Mucosa of descending colon (tissue), 3 donors: ENCODE measurements around the gene STMND1. TPM values are rescaled to one million over a fixed set of nuclear protein-coding genes. Genes with fewer than 3 reads are reported as not detected.

Source experiments
- ATAC-seq: fragments of 200-7000 bp; cut with Tn5 transposase; one replicate; pipeline ENCODE4 v1.9.1; 2020; ENCODE audit warnings: mild to moderate bottlenecking, moderate library complexity
- DNase-seq, 3 donors: peaks; one replicate each; pipeline ENCODE4 v3.0.0-alpha.2; 2020
- H3K36me3 ChIP-seq: fragments of 200-600 bp; one replicate; pipeline ENCODE4 v1.8.0; 2021; ENCODE audit warnings: low read depth, mild to moderate bottlenecking
- H3K4me1 ChIP-seq: fragments of 200-600 bp; one replicate; pipeline ENCODE4 v1.8.0; 2021; ENCODE audit warnings: low read depth, mild to moderate bottlenecking
- H3K4me3 ChIP-seq: fragments of 200-600 bp; one replicate; pipeline ENCODE4 v1.8.0; 2021; ENCODE audit warnings: mild to moderate bottlenecking
- H3K9me3 ChIP-seq: fragments of 200-600 bp; one replicate; pipeline ENCODE4 v1.8.0; 2021; ENCODE audit warnings: mild to moderate bottlenecking
- intact Hi-C, 2 donors: fragments of 100-400 bp; cut with DNase I in 1 of 2; cut with micrococcal nuclease in 1 of 2; formaldehyde crosslinking; loops; one replicate each; pipeline versions ENCODE4 v1.11.0 to v1.11.1; 2022; cut with DNase I, micrococcal nuclease
- total RNA-seq, 3 donors: library from RNA; stranded (reverse); fragmentation: NEBNext Ultra II Directional in 2 of 3; extraction: Animal tissue kit (Norgen Biotek cat#: 25700) in 2 of 3; gene quantifications; one replicate each; pipeline versions ENCODE4 v1.2.1 to v1.2.4, GENCODE V29; 2021 to 2023
- TF ChIP-seq, protein P1 (sequence below): fragments of 200-600 bp; IDR thresholded peaks from one replicate; pipeline ENCODE4 v1.8.0; 2022; ENCODE audit warnings: antibody characterized with exemption, mild to moderate bottlenecking
- donor health status: DM: no; HTN: no; CAD: no; lungs with moderate emphysema.
- donor health status: DM: no; HTN: no; CAD: no.
- donor health status: DM: no; HTN: yes; CAD: no.

STMND1 gene
- total RNA-seq, 3 donors from 2014 or later, result 0.47 to 1.9 (median 0.53) TPM

DNA sequence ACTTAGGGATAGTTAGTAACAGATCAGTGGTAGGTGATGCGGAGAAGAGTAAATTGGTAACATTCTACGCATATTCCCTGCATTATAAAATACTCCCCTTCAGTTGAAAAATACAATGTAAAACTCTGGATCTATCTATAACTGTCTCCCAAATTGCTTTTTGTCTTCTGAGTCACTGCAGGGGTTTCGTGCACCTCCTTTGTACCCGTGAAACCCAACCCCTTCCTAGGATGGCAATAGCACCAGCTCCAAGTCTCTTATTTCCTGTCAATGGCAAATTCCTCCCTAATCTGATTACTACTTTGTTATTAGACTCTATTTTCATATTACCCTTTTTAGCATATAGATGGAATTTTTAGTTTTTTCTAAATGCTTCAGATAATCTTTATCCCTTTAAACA, 20.6 kb upstream of the STMND1 start:
- no peak overlapping the region for H3K4me3 ChIP-seq
- intact Hi-C loops, result no loop called here
- no peaks in the 10 kb centered on the region for H3K9me3 ChIP-seq
- TF ChIP-seq, protein P1, sequence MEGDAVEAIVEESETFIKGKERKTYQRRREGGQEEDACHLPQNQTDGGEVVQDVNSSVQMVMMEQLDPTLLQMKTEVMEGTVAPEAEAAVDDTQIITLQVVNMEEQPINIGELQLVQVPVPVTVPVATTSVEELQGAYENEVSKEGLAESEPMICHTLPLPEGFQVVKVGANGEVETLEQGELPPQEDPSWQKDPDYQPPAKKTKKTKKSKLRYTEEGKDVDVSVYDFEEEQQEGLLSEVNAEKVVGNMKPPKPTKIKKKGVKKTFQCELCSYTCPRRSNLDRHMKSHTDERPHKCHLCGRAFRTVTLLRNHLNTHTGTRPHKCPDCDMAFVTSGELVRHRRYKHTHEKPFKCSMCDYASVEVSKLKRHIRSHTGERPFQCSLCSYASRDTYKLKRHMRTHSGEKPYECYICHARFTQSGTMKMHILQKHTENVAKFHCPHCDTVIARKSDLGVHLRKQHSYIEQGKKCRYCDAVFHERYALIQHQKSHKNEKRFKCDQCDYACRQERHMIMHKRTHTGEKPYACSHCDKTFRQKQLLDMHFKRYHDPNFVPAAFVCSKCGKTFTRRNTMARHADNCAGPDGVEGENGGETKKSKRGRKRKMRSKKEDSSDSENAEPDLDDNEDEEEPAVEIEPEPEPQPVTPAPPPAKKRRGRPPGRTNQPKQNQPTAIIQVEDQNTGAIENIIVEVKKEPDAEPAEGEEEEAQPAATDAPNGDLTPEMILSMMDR, result no peak
- H3K4me1 ChIP-seq, result no peaks in the 10 kb centered on the region
- H3K36me3 ChIP-seq, result no peaks in the 10 kb centered on the region
- no peak for ATAC-seq
- DNase-seq, result no peak

DNA sequence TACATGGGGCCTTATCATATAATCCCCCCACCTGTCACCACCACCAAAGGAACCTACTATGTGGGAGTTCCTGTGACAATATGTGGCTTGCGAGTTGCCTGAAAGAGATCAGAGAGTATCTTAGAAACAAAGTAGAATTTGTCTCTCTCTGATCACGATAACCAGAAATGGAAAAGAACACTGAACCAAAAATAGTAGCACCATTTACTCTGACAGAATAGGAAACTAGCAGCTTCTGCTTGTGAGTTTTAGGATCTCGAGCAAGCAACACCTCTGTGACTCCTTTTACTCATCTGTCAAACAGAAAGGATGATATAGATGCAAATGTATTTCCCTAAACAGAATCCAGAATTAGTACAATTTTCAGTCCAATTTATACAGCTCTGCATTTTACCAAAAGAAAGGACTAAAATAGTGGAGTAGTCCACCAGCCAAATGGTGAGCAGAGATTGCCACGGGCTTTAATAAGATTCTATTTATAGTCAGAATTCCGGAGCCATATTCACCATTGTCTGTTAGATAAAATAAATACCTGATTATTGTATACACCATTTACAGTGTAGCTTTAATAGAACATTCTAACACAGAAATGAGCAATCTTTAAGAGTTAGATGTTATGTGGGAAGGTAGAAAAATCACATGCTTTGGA, 19.9 kb upstream of the STMND1 start:
- DNase-seq, result no peak
- ATAC-seq, result no peak
- intact Hi-C loops, result no loop called here
- Histone ChIP-seq H3K9me3 (no peaks in the 10 kb centered on the region), H3K36me3 (no peaks in the 10 kb centered on the region), H3K4me1 (no peaks in the 10 kb centered on the region), H3K4me3 (no peak overlapping the region)
- TF ChIP-seq, protein P1, result no peak

DNA sequence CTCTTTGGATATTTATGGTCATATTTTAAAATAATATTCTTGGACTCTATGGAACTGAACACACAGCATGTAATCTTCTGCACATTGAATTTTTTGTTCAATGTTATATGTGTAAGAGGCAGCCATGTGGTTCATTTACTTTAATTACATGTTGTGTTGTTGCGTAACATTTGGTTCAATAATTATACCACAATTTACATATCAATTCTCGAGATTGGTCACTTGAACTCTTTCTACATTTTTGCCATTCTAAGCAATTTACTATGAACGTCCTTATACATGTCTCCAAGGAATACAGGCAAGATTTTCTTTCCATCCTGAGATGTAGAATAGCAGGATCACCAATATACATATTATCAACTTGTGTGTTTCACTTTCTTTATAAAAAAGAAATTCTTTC, 18.5 kb upstream of the STMND1 start:
- TF ChIP-seq, protein P1, result no peak
- intact Hi-C loops, result no loop called here
- ATAC-seq, result no peak
- H3K9me3 ChIP-seq, result no peaks in the 10 kb centered on the region
- no peaks in the 10 kb centered on the region for H3K36me3 ChIP-seq
- no peak for DNase-seq
- H3K4me3 ChIP-seq, result no peak overlapping the region
- H3K4me1 ChIP-seq, result no peaks in the 10 kb centered on the region

DNA sequence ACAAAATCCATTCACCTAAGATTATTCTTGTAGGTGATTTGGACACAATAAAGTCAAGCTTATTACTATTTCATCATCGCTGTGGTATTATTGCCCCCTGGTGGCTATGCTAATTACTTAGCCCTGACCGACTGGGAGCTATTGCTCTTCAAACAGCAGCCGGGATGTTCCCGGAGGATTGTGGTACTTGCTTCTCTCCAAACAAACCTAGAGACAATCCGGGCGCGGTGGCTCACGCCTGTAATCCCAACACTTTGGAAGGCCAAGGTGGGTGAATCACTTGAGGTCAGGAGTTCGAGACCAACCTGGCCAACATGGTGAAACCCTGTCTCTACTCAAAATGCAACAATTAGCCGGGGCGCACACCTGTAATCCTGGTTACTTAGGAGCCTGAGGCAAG, 15.4 kb upstream of the STMND1 start:
- intact Hi-C loops, result no loop called here

DNA sequence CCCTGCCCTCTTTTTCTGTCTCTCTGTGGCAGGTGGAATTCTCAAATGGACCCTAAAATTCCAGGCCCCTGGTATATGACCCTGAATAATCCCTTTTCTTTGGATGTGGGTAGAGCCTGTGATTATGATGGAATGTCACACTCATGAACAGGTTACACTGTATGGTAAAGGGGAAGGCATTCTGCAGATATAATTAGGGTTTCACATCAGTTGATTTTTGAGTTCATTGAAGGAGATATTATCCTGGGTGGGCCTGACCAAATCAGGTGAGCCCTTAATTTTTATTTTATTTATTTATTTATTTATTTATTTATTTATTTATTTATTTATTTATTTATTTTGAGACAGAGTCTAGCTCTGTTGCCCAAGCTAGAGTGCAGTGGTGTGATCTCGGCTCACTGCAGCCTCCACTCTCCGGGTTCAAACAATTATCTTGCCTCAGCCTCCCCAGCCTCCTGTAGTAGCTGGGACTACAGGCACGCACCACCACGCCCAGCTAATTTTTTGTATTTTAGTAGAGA, 13.7 kb upstream of the STMND1 start:
- Histone ChIP-seq H3K4me1 (no peaks in the 10 kb centered on the region), H3K9me3 (no peaks in the 10 kb centered on the region), H3K4me3 (no peak overlapping the region), H3K36me3 (no peaks in the 10 kb centered on the region)
- ATAC-seq, result no peak
- TF ChIP-seq, protein P1, result no peak
- DNase-seq, result no peak
- intact Hi-C loops, result no loop called here

More for the DNA sequence above, 15.4 kb upstream of the STMND1 start:
- Histone ChIP-seq H3K4me1 (no peaks in the 10 kb centered on the region), H3K9me3 (no peaks in the 10 kb centered on the region), H3K36me3 (no peaks in the 10 kb centered on the region), H3K4me3 (no peak overlapping the region)
- TF ChIP-seq, protein P1, result peak; percentile 14
- ATAC-seq (peak; percentile 76), DNase-seq (peak in 1 of 3 donors; percentile 71)
